ENCODE results near the gene ABHD14A. TPM values are rescaled to one million over a fixed set of nuclear protein-coding genes. Genes with fewer than 3 reads are reported as not detected.

The ABHD14A gene
- total RNA-seq, 1 donor from 2014 or later, result 12.2 TPM

- no peak for TF ChIP-seq CTCF (IDR thresholded peaks at IDR 0.05)
- DNase-seq (ENCODE audit: extremely low spot score, unreplicated experiment), result no peak
- Mint-ChIP-seq H3K4me1 (ENCODE audit: unreplicated experiment) (peaks cover 52% of the 10 kb centered on the region), H3K9me3 (ENCODE audit: unreplicated experiment) (no peaks in the 10 kb centered on the region), H3K27ac (ENCODE audit: unreplicated experiment) (peak overlapping the region; percentile 50), H3K36me3 (ENCODE audit: unreplicated experiment) (no peaks in the 10 kb centered on the region), H3K27me3 (ENCODE audit: unreplicated experiment) (no peaks in the 10 kb centered on the region), H3K4me3 (ENCODE audit: unreplicated experiment) (no peak overlapping the region)
Measured at GRCh38 chr3:52021489-52022268, 46.8 kb downstream of the ABHD14A start.

- Mint-ChIP-seq H3K9me3 (ENCODE audit: unreplicated experiment) (no peaks in the 10 kb centered on the region), H3K4me3 (ENCODE audit: unreplicated experiment) (no peak overlapping the region), H3K27me3 (ENCODE audit: unreplicated experiment) (no peaks in the 10 kb centered on the region), H3K4me1 (ENCODE audit: unreplicated experiment) (peaks cover 52% of the 10 kb centered on the region), H3K36me3 (ENCODE audit: unreplicated experiment) (no peaks in the 10 kb centered on the region), H3K27ac (ENCODE audit: unreplicated experiment) (peak overlapping the region; percentile 67)
- DNase-seq (ENCODE audit: extremely low spot score, unreplicated experiment), result no peak
- TF ChIP-seq CTCF (IDR thresholded peaks at IDR 0.05), result no peak
Measured at GRCh38 chr3:52022323-52023100, 47.6 kb downstream of the ABHD14A start.

GRCh38 chr3:52023101-52023770 lies 48.4 kb downstream of the ABHD14A start:
- H3K36me3 Mint-ChIP-seq (ENCODE audit: unreplicated experiment), result no peaks in the 10 kb centered on the region
- H3K27me3 Mint-ChIP-seq (ENCODE audit: unreplicated experiment), result no peaks in the 10 kb centered on the region
- H3K9me3 Mint-ChIP-seq (ENCODE audit: unreplicated experiment), result no peaks in the 10 kb centered on the region
- no peak for TF ChIP-seq CTCF (IDR thresholded peaks at IDR 0.05)
- no peak for DNase-seq (ENCODE audit: extremely low spot score, unreplicated experiment)
- H3K4me1 Mint-ChIP-seq (ENCODE audit: unreplicated experiment), result peaks cover 52% of the 10 kb centered on the region
- no peak overlapping the region for H3K4me3 Mint-ChIP-seq (ENCODE audit: unreplicated experiment)
- peak overlapping the region; percentile 56 for H3K27ac Mint-ChIP-seq (ENCODE audit: unreplicated experiment)

- H3K4me1 Mint-ChIP-seq (ENCODE audit: unreplicated experiment), result peaks cover 54% of the 10 kb centered on the region
- no peak for TF ChIP-seq CTCF (IDR thresholded peaks at IDR 0.05)
- H3K9me3 Mint-ChIP-seq (ENCODE audit: unreplicated experiment), result no peaks in the 10 kb centered on the region
- H3K4me3 Mint-ChIP-seq (ENCODE audit: unreplicated experiment), result no peak overlapping the region
- no peak overlapping the region for H3K27ac Mint-ChIP-seq (ENCODE audit: unreplicated experiment)
- no peak for DNase-seq (ENCODE audit: extremely low spot score, unreplicated experiment)
- no peaks in the 10 kb centered on the region for H3K36me3 Mint-ChIP-seq (ENCODE audit: unreplicated experiment)
- H3K27me3 Mint-ChIP-seq (ENCODE audit: unreplicated experiment), result no peaks in the 10 kb centered on the region
Measured at GRCh38 chr3:52023860-52024764, 49.2 kb downstream of the ABHD14A start.

Data from osteocyte (in vitro differentiated cells).